OCI-LY7 (cell line): ENCODE measurements around the gene CPSF7.

Experiments
- EZH2phosphoT487 ChIP-seq: fragments of 200-600 bp; sonication (generic); IDR thresholded peaks from 2 replicates; pipeline ENCODE4 v1.6.1; 2018; ENCODE audit warnings: low read depth, borderline replicate concordance, mild to moderate bottlenecking, mixed run types, antibody characterized with exemption, low read length, moderate library complexity, mixed read lengths
- TF ChIP-seq, protein P1 (sequence below): fragments of 200-600 bp; sonication (generic); conservative IDR thresholded peaks from 2 replicates; pipeline ENCODE4 v1.5.1; 2014; ENCODE audit warnings: mild to moderate bottlenecking, antibody characterized with exemption, low read length, moderate library complexity, mixed read lengths

- TF ChIP-seq EZH2phosphoT487 = no peak
- TF ChIP-seq, protein P1, sequence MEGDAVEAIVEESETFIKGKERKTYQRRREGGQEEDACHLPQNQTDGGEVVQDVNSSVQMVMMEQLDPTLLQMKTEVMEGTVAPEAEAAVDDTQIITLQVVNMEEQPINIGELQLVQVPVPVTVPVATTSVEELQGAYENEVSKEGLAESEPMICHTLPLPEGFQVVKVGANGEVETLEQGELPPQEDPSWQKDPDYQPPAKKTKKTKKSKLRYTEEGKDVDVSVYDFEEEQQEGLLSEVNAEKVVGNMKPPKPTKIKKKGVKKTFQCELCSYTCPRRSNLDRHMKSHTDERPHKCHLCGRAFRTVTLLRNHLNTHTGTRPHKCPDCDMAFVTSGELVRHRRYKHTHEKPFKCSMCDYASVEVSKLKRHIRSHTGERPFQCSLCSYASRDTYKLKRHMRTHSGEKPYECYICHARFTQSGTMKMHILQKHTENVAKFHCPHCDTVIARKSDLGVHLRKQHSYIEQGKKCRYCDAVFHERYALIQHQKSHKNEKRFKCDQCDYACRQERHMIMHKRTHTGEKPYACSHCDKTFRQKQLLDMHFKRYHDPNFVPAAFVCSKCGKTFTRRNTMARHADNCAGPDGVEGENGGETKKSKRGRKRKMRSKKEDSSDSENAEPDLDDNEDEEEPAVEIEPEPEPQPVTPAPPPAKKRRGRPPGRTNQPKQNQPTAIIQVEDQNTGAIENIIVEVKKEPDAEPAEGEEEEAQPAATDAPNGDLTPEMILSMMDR = no peak
Observed at GRCh38 chr11:61473370-61474012, 43.7 kb upstream of the CPSF7 start.
